HG03280 (cell line): Measurements from ENCODE around the gene SPATA12.

Experiments used
- ATAC-seq: cut with Tn5 transposase; IDR thresholded peaks from one replicate; pipeline ENCODE4 v1.9.1; 2021; ENCODE audit warnings: mild to moderate bottlenecking, moderate library complexity; ENCODE audit not compliant: unreplicated experiment

Gene SPATA12

GRCh38 chr3:57110798-57111197 lies 50.3 kb downstream of the SPATA12 start:
- no peak for ATAC-seq

DNA sequence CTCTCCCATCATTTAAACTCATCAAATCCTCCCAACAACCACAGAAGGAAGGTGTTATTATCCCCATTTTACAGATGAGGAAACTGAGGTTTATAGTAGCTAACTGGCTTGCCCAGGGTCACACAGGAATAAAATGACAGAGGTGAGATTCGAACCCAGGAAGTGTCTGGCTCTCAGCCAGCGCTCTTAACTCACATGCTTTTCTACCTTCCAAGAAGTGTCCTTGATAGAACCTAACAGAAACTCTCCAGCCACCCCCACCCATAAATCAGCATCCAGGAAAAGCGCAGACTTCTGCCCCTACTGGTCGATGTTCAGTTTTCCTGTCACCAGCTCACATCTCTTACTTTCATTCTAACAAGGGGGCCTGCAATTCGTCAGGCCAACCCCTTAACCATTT lies 51.7 kb downstream of the SPATA12 start:
- ATAC-seq, result no peak

GRCh38 chr3:57116501-57116900 lies 56.0 kb downstream of the SPATA12 start:
- ATAC-seq, result no peak

DNA sequence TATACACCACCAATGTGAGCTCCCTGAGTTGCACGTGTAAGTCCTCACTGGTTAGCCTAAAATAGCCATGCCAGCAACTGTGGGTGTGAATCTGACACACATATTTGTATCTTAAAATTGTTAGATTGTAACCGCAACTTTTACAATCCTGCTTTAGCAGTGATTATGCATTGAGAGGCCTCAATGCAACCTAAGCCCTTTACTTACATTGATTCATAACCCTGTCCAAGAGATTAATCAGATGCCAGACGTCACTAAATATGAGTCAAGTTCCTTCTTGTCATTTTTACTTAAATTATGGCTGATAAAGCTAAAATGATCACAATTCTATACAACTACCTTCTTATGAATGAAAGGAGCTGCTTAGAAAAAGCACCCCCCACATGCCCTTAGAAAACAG lies 57.8 kb downstream of the SPATA12 start:
- no peak for ATAC-seq

GRCh38 chr3:57120040-57120439 lies 59.6 kb downstream of the SPATA12 start:
- ATAC-seq, result no peak

GRCh38 chr3:57120451-57121174 lies 60.1 kb downstream of the SPATA12 start:
- ATAC-seq, result no peak
